Liver (tissue), 9 donors: ENCODE results near the gene C1orf210. TPM values are rescaled to one million over a fixed set of nuclear protein-coding genes. Genes with fewer than 3 reads are reported as not detected.

Experiments used
- DNase-seq: peaks from one replicate; pipeline ENCODE4 v3.0.0-alpha.2; 2017; ENCODE audit warnings: low spot score
- H3K27ac ChIP-seq, 2 donors: one replicate each; pipeline ENCODE4 v1.7.0; 2013; ENCODE audit warnings: inconsistent platforms in 2 of 2, low read length in 2 of 2, control low read depth in 1 of 2, low read depth in 1 of 2, mild to moderate bottlenecking in 1 of 2
- H3K27me3 ChIP-seq, 4 donors: one replicate each; pipeline versions ENCODE4 v1.6.1 to v1.7.0; 2013; ENCODE audit warnings: low read length in 3 of 4, inconsistent platforms in 1 of 4, mild to moderate bottlenecking in 1 of 4, moderate library complexity in 1 of 4; ENCODE audit not compliant: control insufficient read depth in 4 of 4, insufficient read depth in 4 of 4
- H3K36me3 ChIP-seq, 4 donors: one replicate each; pipeline versions ENCODE4 v1.6.1 to v1.7.0; 2013; ENCODE audit warnings: low read length in 3 of 4, mild to moderate bottlenecking in 3 of 4, low read depth in 1 of 4, moderate library complexity in 1 of 4; ENCODE audit not compliant: control insufficient read depth in 4 of 4, insufficient read depth in 3 of 4
- H3K4me1 ChIP-seq, 4 donors: one replicate each; pipeline versions ENCODE4 v1.6.1 to v1.7.0; 2013; ENCODE audit warnings: low read length in 3 of 4, mild to moderate bottlenecking in 3 of 4, moderate library complexity in 1 of 4; ENCODE audit not compliant: control insufficient read depth in 4 of 4, insufficient read depth in 4 of 4
- H3K4me3 ChIP-seq, 3 donors: one replicate each; pipeline versions ENCODE4 v1.6.1 to v1.7.0; 2013; ENCODE audit warnings: low read length in 3 of 3, control low read depth in 1 of 3, low read depth in 1 of 3, mild to moderate bottlenecking in 1 of 3
- H3K9ac ChIP-seq, 2 donors: one replicate each; pipeline ENCODE4 v1.7.0; 2013; ENCODE audit warnings: low read length in 2 of 2, mild to moderate bottlenecking in 2 of 2, moderate library complexity in 2 of 2, control low read depth in 1 of 2, low read depth in 1 of 2
- H3K9me3 ChIP-seq, 4 donors: one replicate each; pipeline versions ENCODE4 v1.6.1 to v1.7.0; 2013; ENCODE audit warnings: low read length in 3 of 4; ENCODE audit not compliant: control insufficient read depth in 4 of 4
- EGR1 ChIP-seq, 2 donors: IDR thresholded peaks; 2 replicates each; pipeline ENCODE4 v1.6.1; 2016 to 2018; ENCODE audit warnings: antibody characterized with exemption in 2 of 2, low read depth in 2 of 2
- FOXA1 ChIP-seq: IDR thresholded peaks from 2 replicates; pipeline ENCODE4 v1.6.1; 2016; ENCODE audit warnings: antibody characterized with exemption
- FOXA2 ChIP-seq: IDR thresholded peaks from 2 replicates; pipeline ENCODE4 v1.6.1; 2016; ENCODE audit warnings: antibody characterized with exemption
- GABPA ChIP-seq, 2 donors: IDR thresholded peaks in 1 of 2; conservative IDR thresholded peaks in 1 of 2; 2 replicates each; pipeline ENCODE4 v1.6.1; 2016; ENCODE audit warnings: antibody characterized with exemption in 2 of 2, mild to moderate bottlenecking in 1 of 2, moderate library complexity in 1 of 2
- HNF4A ChIP-seq, 2 donors: conservative IDR thresholded peaks; 2 replicates each; pipeline ENCODE4 v1.6.1; 2016; ENCODE audit warnings: antibody characterized with exemption in 2 of 2, mild to moderate bottlenecking in 2 of 2
- HNF4G ChIP-seq: IDR thresholded peaks from 2 replicates; pipeline ENCODE4 v1.6.1; 2016; ENCODE audit warnings: antibody characterized with exemption
- JUND ChIP-seq, 2 donors: IDR thresholded peaks; 2 replicates each; pipeline ENCODE4 v1.6.1; 2016; ENCODE audit warnings: antibody characterized with exemption in 2 of 2
- NR2F2 ChIP-seq: IDR thresholded peaks from 2 replicates; pipeline ENCODE4 v1.6.1; 2016; ENCODE audit warnings: antibody characterized with exemption
- SP1 ChIP-seq: IDR thresholded peaks from 2 replicates; pipeline ENCODE4 v1.6.1; 2018; ENCODE audit warnings: antibody characterized with exemption, mild to moderate bottlenecking
- TAF1 ChIP-seq: conservative IDR thresholded peaks from 2 replicates; pipeline ENCODE4 v1.6.1; 2016; ENCODE audit warnings: antibody characterized with exemption, mild to moderate bottlenecking
- YY1 ChIP-seq: IDR thresholded peaks from 2 replicates; pipeline ENCODE4 v1.6.1; 2016; ENCODE audit warnings: antibody characterized with exemption, mild to moderate bottlenecking
- WGBS: extraction: QIAGEN DNeasy Blood & Tissue Kit; methylation state at CpG from one replicate; pipeline ENCODE4 v1.1.7; 2013; 5-methylcytosine and 5-hydroxymethylcytosine counted together
- polyA plus RNA-seq, 2 donors: library from polyadenylated mRNA; stranded (reverse) in 1 of 2; unstranded in 1 of 2; fragments of 200-250 nt in 1 of 2; fragments of >200 nt in 1 of 2; fragmentation: Nextera tagmentation in 1 of 2; extraction: Ambion mirVana in 1 of 2; gene quantifications; one replicate each; pipeline versions ENCODE4 v1.2.1 to v1.2.3, GENCODE V29; 2013 to 2015
- total RNA-seq, 2 donors: library from RNA; depleted of rRNA; stranded (reverse); fragments of >200 nt; gene quantifications; one replicate each; pipeline ENCODE4 v1.2.3, GENCODE V29; 2014
- TF ChIP-seq, protein P1 (sequence below): IDR thresholded peaks from 2 replicates; pipeline ENCODE4 v1.6.1; 2016; ENCODE audit warnings: antibody characterized with exemption, mild to moderate bottlenecking
- TF ChIP-seq, protein P2 (sequence below): IDR thresholded peaks from 2 replicates; pipeline ENCODE4 v1.6.1; 2016; ENCODE audit warnings: antibody characterized with exemption
- TF ChIP-seq, protein P3 (sequence below): IDR thresholded peaks from 2 replicates; pipeline ENCODE4 v1.6.1; 2016; ENCODE audit warnings: antibody characterized with exemption
- TF ChIP-seq, protein P4 (sequence below): fragments of 150-350 bp; IDR thresholded peaks from 2 replicates; pipeline ENCODE4 v1.5.1; 2017; ENCODE audit warnings: improper control_type of control experiment, low read depth, low read length; ENCODE audit not compliant: missing input control
- TF ChIP-seq, protein P5 (sequence below): IDR thresholded peaks from 2 replicates; pipeline ENCODE4 v1.6.1; 2016; ENCODE audit warnings: antibody characterized with exemption
- donor health status: healthy.
- donor health status: healthy.
- donor health status: healthy.
- donor health status: healthy.
- donor health status: healthy.

C1orf210 gene
- total and polyA plus RNA-seq, 4 donors, result 0.75 to 5.0 (median 1.2) TPM

DNA sequence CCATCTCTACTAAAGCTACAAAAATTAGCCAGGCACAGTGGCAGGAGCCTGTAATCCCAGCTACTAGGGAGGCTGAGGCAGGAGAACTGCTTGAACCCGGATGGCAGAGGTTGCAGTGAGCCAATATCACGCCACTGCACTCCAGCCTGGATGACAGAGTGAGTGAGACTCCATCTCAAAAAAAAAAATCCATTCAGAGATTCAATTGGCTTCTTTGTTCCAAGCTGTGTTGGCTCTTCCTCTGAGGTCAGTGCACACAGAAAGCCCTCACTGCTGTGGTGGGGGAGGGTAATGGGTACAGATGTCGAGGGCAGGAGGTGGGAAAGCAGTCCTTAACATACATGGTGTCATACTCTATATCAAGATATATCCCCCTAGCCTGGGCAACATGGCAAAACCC is 30.1 kb upstream of the C1orf210 start (continued):
- TF ChIP-seq, protein P1, sequence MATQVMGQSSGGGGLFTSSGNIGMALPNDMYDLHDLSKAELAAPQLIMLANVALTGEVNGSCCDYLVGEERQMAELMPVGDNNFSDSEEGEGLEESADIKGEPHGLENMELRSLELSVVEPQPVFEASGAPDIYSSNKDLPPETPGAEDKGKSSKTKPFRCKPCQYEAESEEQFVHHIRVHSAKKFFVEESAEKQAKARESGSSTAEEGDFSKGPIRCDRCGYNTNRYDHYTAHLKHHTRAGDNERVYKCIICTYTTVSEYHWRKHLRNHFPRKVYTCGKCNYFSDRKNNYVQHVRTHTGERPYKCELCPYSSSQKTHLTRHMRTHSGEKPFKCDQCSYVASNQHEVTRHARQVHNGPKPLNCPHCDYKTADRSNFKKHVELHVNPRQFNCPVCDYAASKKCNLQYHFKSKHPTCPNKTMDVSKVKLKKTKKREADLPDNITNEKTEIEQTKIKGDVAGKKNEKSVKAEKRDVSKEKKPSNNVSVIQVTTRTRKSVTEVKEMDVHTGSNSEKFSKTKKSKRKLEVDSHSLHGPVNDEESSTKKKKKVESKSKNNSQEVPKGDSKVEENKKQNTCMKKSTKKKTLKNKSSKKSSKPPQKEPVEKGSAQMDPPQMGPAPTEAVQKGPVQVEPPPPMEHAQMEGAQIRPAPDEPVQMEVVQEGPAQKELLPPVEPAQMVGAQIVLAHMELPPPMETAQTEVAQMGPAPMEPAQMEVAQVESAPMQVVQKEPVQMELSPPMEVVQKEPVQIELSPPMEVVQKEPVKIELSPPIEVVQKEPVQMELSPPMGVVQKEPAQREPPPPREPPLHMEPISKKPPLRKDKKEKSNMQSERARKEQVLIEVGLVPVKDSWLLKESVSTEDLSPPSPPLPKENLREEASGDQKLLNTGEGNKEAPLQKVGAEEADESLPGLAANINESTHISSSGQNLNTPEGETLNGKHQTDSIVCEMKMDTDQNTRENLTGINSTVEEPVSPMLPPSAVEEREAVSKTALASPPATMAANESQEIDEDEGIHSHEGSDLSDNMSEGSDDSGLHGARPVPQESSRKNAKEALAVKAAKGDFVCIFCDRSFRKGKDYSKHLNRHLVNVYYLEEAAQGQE, result no peak
- TF ChIP-seq EGR1 (IDR thresholded peaks at IDR 0.05; ENCODE audit: low read depth in 2 of 2), result no peak
- no peak for TF ChIP-seq TAF1
- no peak for TF ChIP-seq HNF4G
- no peak for TF ChIP-seq NR2F2

DNA sequence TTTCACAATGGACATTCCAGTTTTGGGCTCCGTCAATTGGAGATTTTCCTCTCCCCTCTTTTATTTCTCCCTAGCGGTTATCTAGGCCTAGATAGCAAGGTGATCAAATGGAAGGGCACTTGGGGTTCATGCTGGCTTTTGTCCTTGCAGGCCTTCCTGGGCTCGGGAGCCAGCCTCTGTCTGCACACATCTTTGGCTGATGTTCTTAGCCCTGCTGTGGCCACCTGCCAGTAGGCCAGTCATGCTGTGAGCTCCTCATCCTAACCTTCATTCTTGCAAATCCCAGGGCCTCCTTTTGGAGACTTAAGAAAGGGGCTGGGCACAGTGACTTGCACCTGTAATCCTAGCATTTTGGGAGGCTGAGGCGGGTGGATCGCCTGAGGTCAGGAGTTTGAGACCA is 28.9 kb upstream of the C1orf210 start:
- Histone ChIP-seq H3K27me3 (no peaks in the 10 kb centered on the region), H3K9ac (no peak overlapping the region), H3K4me3 (no peak overlapping the region), H3K27ac (peak overlapping the region; percentile 13 to 15), H3K36me3 (peaks cover 0 to 1% (median 0%) of the 10 kb centered on the region in 4 donors), H3K9me3 (no peaks in the 10 kb centered on the region), H3K4me1 (peaks cover 13 to 37% (median 26%) of the 10 kb centered on the region in 4 donors)
- DNase-seq, result no peak
- WGBS, result 73% methylated on average over 5 of the region's 5 CpGs
- TF ChIP-seq, protein P2, sequence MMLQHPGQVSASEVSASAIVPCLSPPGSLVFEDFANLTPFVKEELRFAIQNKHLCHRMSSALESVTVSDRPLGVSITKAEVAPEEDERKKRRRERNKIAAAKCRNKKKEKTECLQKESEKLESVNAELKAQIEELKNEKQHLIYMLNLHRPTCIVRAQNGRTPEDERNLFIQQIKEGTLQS, result no peak
- TF ChIP-seq, protein P3, sequence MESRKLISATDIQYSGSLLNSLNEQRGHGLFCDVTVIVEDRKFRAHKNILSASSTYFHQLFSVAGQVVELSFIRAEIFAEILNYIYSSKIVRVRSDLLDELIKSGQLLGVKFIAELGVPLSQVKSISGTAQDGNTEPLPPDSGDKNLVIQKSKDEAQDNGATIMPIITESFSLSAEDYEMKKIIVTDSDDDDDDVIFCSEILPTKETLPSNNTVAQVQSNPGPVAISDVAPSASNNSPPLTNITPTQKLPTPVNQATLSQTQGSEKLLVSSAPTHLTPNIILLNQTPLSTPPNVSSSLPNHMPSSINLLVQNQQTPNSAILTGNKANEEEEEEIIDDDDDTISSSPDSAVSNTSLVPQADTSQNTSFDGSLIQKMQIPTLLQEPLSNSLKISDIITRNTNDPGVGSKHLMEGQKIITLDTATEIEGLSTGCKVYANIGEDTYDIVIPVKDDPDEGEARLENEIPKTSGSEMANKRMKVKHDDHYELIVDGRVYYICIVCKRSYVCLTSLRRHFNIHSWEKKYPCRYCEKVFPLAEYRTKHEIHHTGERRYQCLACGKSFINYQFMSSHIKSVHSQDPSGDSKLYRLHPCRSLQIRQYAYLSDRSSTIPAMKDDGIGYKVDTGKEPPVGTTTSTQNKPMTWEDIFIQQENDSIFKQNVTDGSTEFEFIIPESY, result no peak
- TF ChIP-seq GABPA (IDR thresholded peaks at IDR 0.05 in 1 of 2, conservative IDR thresholded peaks at IDR 0.05 in 1 of 2), result no peak
- no peak for TF ChIP-seq FOXA2
- TF ChIP-seq TAF1, result no peak
- no peak for TF ChIP-seq EGR1 (IDR thresholded peaks at IDR 0.05; ENCODE audit: low read depth in 2 of 2)
- TF ChIP-seq, protein P4, sequence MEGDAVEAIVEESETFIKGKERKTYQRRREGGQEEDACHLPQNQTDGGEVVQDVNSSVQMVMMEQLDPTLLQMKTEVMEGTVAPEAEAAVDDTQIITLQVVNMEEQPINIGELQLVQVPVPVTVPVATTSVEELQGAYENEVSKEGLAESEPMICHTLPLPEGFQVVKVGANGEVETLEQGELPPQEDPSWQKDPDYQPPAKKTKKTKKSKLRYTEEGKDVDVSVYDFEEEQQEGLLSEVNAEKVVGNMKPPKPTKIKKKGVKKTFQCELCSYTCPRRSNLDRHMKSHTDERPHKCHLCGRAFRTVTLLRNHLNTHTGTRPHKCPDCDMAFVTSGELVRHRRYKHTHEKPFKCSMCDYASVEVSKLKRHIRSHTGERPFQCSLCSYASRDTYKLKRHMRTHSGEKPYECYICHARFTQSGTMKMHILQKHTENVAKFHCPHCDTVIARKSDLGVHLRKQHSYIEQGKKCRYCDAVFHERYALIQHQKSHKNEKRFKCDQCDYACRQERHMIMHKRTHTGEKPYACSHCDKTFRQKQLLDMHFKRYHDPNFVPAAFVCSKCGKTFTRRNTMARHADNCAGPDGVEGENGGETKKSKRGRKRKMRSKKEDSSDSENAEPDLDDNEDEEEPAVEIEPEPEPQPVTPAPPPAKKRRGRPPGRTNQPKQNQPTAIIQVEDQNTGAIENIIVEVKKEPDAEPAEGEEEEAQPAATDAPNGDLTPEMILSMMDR, result no peak
- no peak for TF ChIP-seq HNF4G

DNA sequence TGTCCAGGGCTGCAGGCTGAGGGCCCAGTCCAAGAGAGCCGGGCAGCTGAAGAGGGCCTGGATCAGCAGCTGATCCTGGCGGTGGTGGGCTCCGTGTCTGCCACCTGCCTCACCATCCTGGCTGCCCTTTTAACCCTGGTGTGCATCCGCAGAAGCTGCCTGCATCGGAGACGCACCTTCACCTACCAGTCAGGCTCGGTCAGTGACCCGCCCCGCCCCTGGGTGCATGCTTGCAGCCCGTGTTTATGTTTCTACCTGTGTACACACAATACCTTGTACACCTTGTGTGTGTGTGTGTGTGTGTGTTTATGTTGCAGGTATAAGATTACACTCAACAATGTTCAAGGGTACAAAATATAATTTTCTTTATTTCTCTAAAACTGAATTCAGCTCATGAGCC is 28.4 kb upstream of the C1orf210 start:
- 29% methylated on average over 10 of the region's 10 CpGs for WGBS
- Histone ChIP-seq H3K27me3 (no peaks in the 10 kb centered on the region), H3K4me3 (no peak overlapping the region), H3K9ac (no peak overlapping the region), H3K9me3 (no peaks in the 10 kb centered on the region), H3K36me3 (no peaks in the 10 kb centered on the region), H3K27ac (peak overlapping the region; percentile 35 to 73), H3K4me1 (peaks cover 13 to 37% (median 26%) of the 10 kb centered on the region in 4 donors)
- DNase-seq, result peak; percentile 69
- TF ChIP-seq, protein P5, sequence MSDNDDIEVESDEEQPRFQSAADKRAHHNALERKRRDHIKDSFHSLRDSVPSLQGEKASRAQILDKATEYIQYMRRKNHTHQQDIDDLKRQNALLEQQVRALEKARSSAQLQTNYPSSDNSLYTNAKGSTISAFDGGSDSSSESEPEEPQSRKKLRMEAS, result no peak
- peak; percentile 63 to 77 for TF ChIP-seq HNF4A (conservative IDR thresholded peaks at IDR 0.05)
- peak; percentile 72 for TF ChIP-seq SP1
- TF ChIP-seq NR2F2, result peak; percentile 34
- peak; percentile 76 for TF ChIP-seq FOXA2
- TF ChIP-seq GABPA (IDR thresholded peaks at IDR 0.05 in 1 of 2, conservative IDR thresholded peaks at IDR 0.05 in 1 of 2), result no peak
- TF ChIP-seq, protein P1, result peak; percentile 20
- peak; percentile 71 for TF ChIP-seq FOXA1
- TF ChIP-seq JUND (IDR thresholded peaks at IDR 0.05), result no peak
- TF ChIP-seq, protein P3, result no peak
- TF ChIP-seq EGR1 (IDR thresholded peaks at IDR 0.05; ENCODE audit: low read depth in 2 of 2), result no peak
- TF ChIP-seq YY1, result no peak
